CMK (cell line): ENCODE measurements around the gene RNF135.
"Not testable (repeated sequence)": the region's sequence is repeated elsewhere in the genome, so short reads cannot be mapped to it uniquely, and the experiment has no call there.

Experiments
- DNase-seq: peaks from one replicate; pipeline ENCODE4 v3.0.0-alpha.2; 2010; ENCODE audit warnings: low read depth

Gene RNF135

GRCh38 chr17:31003225-31003866, 32.5 kb downstream of the RNF135 start:
- no peak for DNase-seq

- no peak for DNase-seq
Measured at GRCh38 chr17:31004160-31004559, 33.3 kb downstream of the RNF135 start.

GRCh38 chr17:31007695-31008373, 37.0 kb downstream of the RNF135 start:
- DNase-seq, result no peak

GRCh38 chr17:31008374-31009041, 37.7 kb downstream of the RNF135 start:
- no peak for DNase-seq

GRCh38 chr17:31009042-31009702, 38.3 kb downstream of the RNF135 start:
- not testable (repeated sequence) for DNase-seq

GRCh38 chr17:31010014-31010413, 39.2 kb downstream of the RNF135 start:
- DNase-seq, result not testable (repeated sequence)

GRCh38 chr17:31013844-31014243, 43.0 kb downstream of the RNF135 start:
- DNase-seq, result no peak

GRCh38 chr17:31015639-31016038, 44.8 kb downstream of the RNF135 start:
- DNase-seq, result no peak

GRCh38 chr17:31019004-31019403, 48.2 kb downstream of the RNF135 start:
- no peak for DNase-seq

GRCh38 chr17:31023171-31023570, 52.3 kb downstream of the RNF135 start:
- not testable (repeated sequence) for DNase-seq

GRCh38 chr17:31031841-31032240, 61.0 kb downstream of the RNF135 start:
- DNase-seq, result no peak

GRCh38 chr17:31035611-31036010, 64.8 kb downstream of the RNF135 start:
- DNase-seq, result not testable (repeated sequence)

- not testable (repeated sequence) for DNase-seq
Measured at GRCh38 chr17:31040837-31041236, 70.0 kb downstream of the RNF135 start.

- DNase-seq, result not testable (repeated sequence)
Measured at GRCh38 chr17:31042378-31042777, 71.5 kb downstream of the RNF135 start.

GRCh38 chr17:31046856-31047425, 76.1 kb downstream of the RNF135 start:
- DNase-seq, result not testable (repeated sequence)

- no peak for DNase-seq
Measured at GRCh38 chr17:31048142-31048541, 77.3 kb downstream of the RNF135 start.

- no peak for DNase-seq
Measured at GRCh38 chr17:31048780-31049179, 77.9 kb downstream of the RNF135 start.
